H1 (cell line): ENCODE results near the gene DOCK1. TPM values are rescaled to one million over a fixed set of nuclear protein-coding genes. Genes with fewer than 3 reads are reported as not detected.

Experiments
- CTCF ChIA-PET: fragments of 300-600 bp; sonication (Branson Sonifier 250); formaldehyde crosslinking; loops from one replicate; lab custom pipeline; 2021; ENCODE audit not compliant: partially characterized antibody; lab: Charles Lee
- POLR2A ChIA-PET: fragments of 300-600 bp; sonication (Branson Sonifier 250); formaldehyde crosslinking; loops from one replicate; lab custom pipeline; 2021; ENCODE audit warnings: inconsistent platforms; ENCODE audit not compliant: partially characterized antibody; lab: Charles Lee
- DNase-seq, 2 experiments: peaks; one replicate each; pipeline versions ENCODE4 v3.0.0 to v3.0.0-alpha.2; 2010 to 2022; ENCODE audit warnings: low spot score in 2 of 2, low read depth in 1 of 2, mixed read lengths in 1 of 2
- FAIRE-seq: peaks from 2 replicates; lab custom pipeline; 2011; peaks lifted over from hg19 to GRCh38; lab: Jason Lieb, UNC
- H2AFZ ChIP-seq: 2 replicates; pipeline ENCODE4 v1.8.1; 2012; ENCODE audit warnings: low read length, inconsistent platforms
- H2AK5ac ChIP-seq: 2 replicates; pipeline ENCODE4 v1.6.1; 2013; ENCODE audit warnings: low read depth, low read length
- H2BK120ac ChIP-seq: replicated peaks from 2 replicates; pipeline ENCODE3; 2013; ENCODE audit warnings: low read depth, low read length, inconsistent platforms
- H2BK12ac ChIP-seq: 2 replicates; pipeline ENCODE4 v1.6.1; 2013; ENCODE audit warnings: low read depth, low read length
- H2BK15ac ChIP-seq: 2 replicates; pipeline ENCODE4 v1.6.1; 2013; ENCODE audit warnings: low read length
- H2BK20ac ChIP-seq: 2 replicates; pipeline ENCODE4 v1.6.1; 2013; ENCODE audit warnings: low read length
- H2BK5ac ChIP-seq: 2 replicates; pipeline ENCODE4 v1.6.1; 2013; ENCODE audit warnings: low read depth, low read length
- H3K14ac ChIP-seq: 2 replicates; pipeline ENCODE4 v1.6.1; 2013; ENCODE audit warnings: inconsistent platforms; ENCODE audit not compliant: insufficient read length
- H3K18ac ChIP-seq: 2 replicates; pipeline ENCODE4 v1.6.1; 2013; ENCODE audit warnings: low read length; ENCODE audit errors: extremely low read depth
- H3K23ac ChIP-seq: 2 replicates; pipeline ENCODE4 v1.6.1; 2013; ENCODE audit warnings: inconsistent platforms; ENCODE audit not compliant: insufficient read length
- H3K23me2 ChIP-seq: 2 replicates; pipeline ENCODE4 v1.6.1; 2013; ENCODE audit warnings: low read depth, low read length
- H3K27ac ChIP-seq: 2 replicates; pipeline ENCODE4 v1.6.1; 2011; ENCODE audit warnings: low read depth, low read length, inconsistent platforms
- H3K27me3 ChIP-seq, 4 experiments: replicated peaks in 1 of 4; 1 replicate in 1 of 4; 2 replicates in 3 of 4; pipeline versions ENCODE4 v1.6.1 to v1.8.1; 2011 to 2013; ENCODE audit warnings: low read length in 3 of 4, mild to moderate bottlenecking in 3 of 4, inconsistent platforms in 2 of 4, mixed read lengths in 2 of 4, moderate library complexity in 1 of 4; ENCODE audit not compliant: control insufficient read depth in 3 of 4, insufficient read depth in 3 of 4; ENCODE audit errors: extremely low read depth in 1 of 4
- H3K36me3 ChIP-seq, 4 experiments: 2 replicates each; pipeline versions ENCODE4 v1.6.1 to v1.8.1; 2011 to 2013; ENCODE audit warnings: mild to moderate bottlenecking in 4 of 4, low read length in 3 of 4, moderate library complexity in 2 of 4, control low read depth in 1 of 4, inconsistent platforms in 1 of 4; ENCODE audit not compliant: insufficient read depth in 4 of 4, control insufficient read depth in 2 of 4
- H3K4ac ChIP-seq: replicated peaks from 2 replicates; pipeline ENCODE3; 2013; ENCODE audit warnings: low read length, low read depth, mixed read lengths, inconsistent platforms; ENCODE audit not compliant: insufficient read length
- H3K4me1 ChIP-seq, 4 experiments: replicated peaks in 1 of 4; 1 replicate in 1 of 4; 2 replicates in 3 of 4; pipeline versions ENCODE4 v1.6.1 to v1.8.1; 2011 to 2013; ENCODE audit warnings: low read length in 3 of 4, inconsistent platforms in 2 of 4, mixed read lengths in 1 of 4; ENCODE audit not compliant: insufficient read depth in 4 of 4, control insufficient read depth in 3 of 4
- H3K4me2 ChIP-seq, 2 experiments: 2 replicates each; pipeline versions ENCODE4 v1.6.1 to v1.8.1; 2011 to 2013; ENCODE audit warnings: low read depth in 2 of 2, low read length in 2 of 2, control low read depth in 1 of 2, inconsistent platforms in 1 of 2, mild to moderate bottlenecking in 1 of 2; ENCODE audit not compliant: insufficient read depth in 1 of 2
- H3K4me3 ChIP-seq, 4 experiments: fragments of 200-600, 300-600 bp in 1 of 4; sonication (generic), shearing (Covaris generic), sonication (Bioruptor Twin) in 1 of 4; 2 replicates each; pipeline versions ENCODE4 v1.5.1 to v1.8.1; 2011 to 2016; ENCODE audit warnings: low read length in 4 of 4, low read depth in 3 of 4, control low read depth in 2 of 4, inconsistent platforms in 2 of 4, mild to moderate bottlenecking in 2 of 4, mixed read lengths in 1 of 4, moderate library complexity in 1 of 4; ENCODE audit not compliant: insufficient read depth in 2 of 4; ENCODE audit errors: extremely low read depth in 1 of 4
- H3K56ac ChIP-seq: replicated peaks from 2 replicates; pipeline ENCODE3; 2013; ENCODE audit warnings: low read depth, mild to moderate bottlenecking, mixed read lengths, low read length, inconsistent platforms; ENCODE audit not compliant: insufficient read length
- H3K79me1 ChIP-seq: 2 replicates; pipeline ENCODE4 v1.6.1; 2013; ENCODE audit warnings: low read depth, low read length, control low read depth
- H3K79me2 ChIP-seq, 2 experiments: 2 replicates each; pipeline versions ENCODE4 v1.6.1 to v1.8.1; 2012 to 2013; ENCODE audit warnings: low read length in 2 of 2, mild to moderate bottlenecking in 2 of 2, inconsistent platforms in 1 of 2; ENCODE audit not compliant: insufficient read depth in 2 of 2, control insufficient read depth in 1 of 2
- H3K9ac ChIP-seq, 4 experiments: replicated peaks in 1 of 4; 1 replicate in 1 of 4; 2 replicates in 3 of 4; pipeline versions ENCODE4 v1.6.1 to v1.8.1; 2011 to 2013; ENCODE audit warnings: low read depth in 3 of 4, low read length in 3 of 4, control low read depth in 2 of 4, mild to moderate bottlenecking in 2 of 4, moderate library complexity in 2 of 4, inconsistent platforms in 1 of 4; ENCODE audit errors: extremely low read depth in 1 of 4
- H3K9me3 ChIP-seq, 2 experiments: 2 replicates each; pipeline versions ENCODE4 v1.6.1 to v1.8.1; 2012 to 2013; ENCODE audit warnings: mild to moderate bottlenecking in 2 of 2, moderate library complexity in 2 of 2, control low read depth in 1 of 2, inconsistent platforms in 1 of 2, low read depth in 1 of 2, low read length in 1 of 2, mixed read lengths in 1 of 2; ENCODE audit not compliant: insufficient read depth in 2 of 2
- H4K20me1 ChIP-seq, 2 experiments: replicated peaks in 1 of 2; 2 replicates each; pipeline versions ENCODE3 to v1.8.1; 2011 to 2013; ENCODE audit warnings: inconsistent platforms in 2 of 2, low read length in 2 of 2, mild to moderate bottlenecking in 1 of 2; ENCODE audit not compliant: insufficient read depth in 2 of 2, control insufficient read depth in 1 of 2
- H4K5ac ChIP-seq: 2 replicates; pipeline ENCODE4 v1.6.1; 2013; ENCODE audit warnings: low read length, low read depth, mixed read lengths, inconsistent platforms; ENCODE audit not compliant: insufficient read length
- H4K8ac ChIP-seq: 2 replicates; pipeline ENCODE4 v1.8.0; 2013; ENCODE audit warnings: mild to moderate bottlenecking, moderate library complexity, low read length, inconsistent platforms; ENCODE audit not compliant: insufficient read depth; ENCODE audit errors: extremely low read depth
- H4K91ac ChIP-seq: replicated peaks from 2 replicates; pipeline ENCODE3; 2013; ENCODE audit warnings: low read length, mixed read lengths, inconsistent platforms; ENCODE audit not compliant: insufficient read length
- ATF3 ChIP-seq: IDR thresholded peaks from 2 replicates; pipeline ENCODE4 v1.6.1; 2011; ENCODE audit warnings: low read depth, mild to moderate bottlenecking, low read length; ENCODE audit not compliant: insufficient read depth
- CHD2 ChIP-seq: IDR thresholded peaks from 2 replicates; pipeline ENCODE4 v1.6.1; 2012; ENCODE audit warnings: low read length, improper control_type of control experiment
- CTBP2 ChIP-seq: IDR thresholded peaks from 2 replicates; pipeline ENCODE4 v1.7.0; 2011; ENCODE audit warnings: borderline replicate concordance, mild to moderate bottlenecking, moderate library complexity, mixed read lengths, low read length; ENCODE audit not compliant: insufficient read depth, insufficient read length
- E2F6 ChIP-seq: IDR thresholded peaks from 2 replicates; pipeline ENCODE4 v1.6.1; 2012; ENCODE audit warnings: inconsistent platforms
- GABPA ChIP-seq: IDR thresholded peaks from 2 replicates; pipeline ENCODE4 v1.6.1; 2011; ENCODE audit warnings: mild to moderate bottlenecking, low read length, moderate library complexity, borderline replicate concordance; ENCODE audit not compliant: insufficient read depth
- NRF1 ChIP-seq: IDR thresholded peaks from 2 replicates; pipeline ENCODE4 v1.6.1; 2011; ENCODE audit warnings: mild to moderate bottlenecking, low read depth, low read length, improper control_type of control experiment
- POLR2AphosphoS5 ChIP-seq: IDR thresholded peaks from 2 replicates; pipeline ENCODE4 v1.6.1; 2011; ENCODE audit warnings: low read depth, low read length
- RNF2 ChIP-seq: fragments of 200-900, 300-1000 bp; sonication (generic); IDR thresholded peaks from 2 replicates; pipeline ENCODE4 v1.7.1; 2016; ENCODE audit warnings: borderline replicate concordance, low read depth, mild to moderate bottlenecking, antibody characterized with exemption, low read length; ENCODE audit not compliant: poor library complexity, severe bottlenecking; ENCODE audit errors: missing control alignments
- SIX5 ChIP-seq: IDR thresholded peaks from 2 replicates; pipeline ENCODE4 v1.6.1; 2011; ENCODE audit warnings: mild to moderate bottlenecking, low read depth, low read length
- SP2 ChIP-seq: IDR thresholded peaks from 2 replicates; pipeline ENCODE4 v1.6.1; 2012; ENCODE audit warnings: mild to moderate bottlenecking, low read length, inconsistent platforms
- SUZ12 ChIP-seq: fragments of 200-600 bp; sonication (generic); IDR thresholded peaks from 2 replicates; pipeline ENCODE4 v1.6.1; 2012; ENCODE audit warnings: mild to moderate bottlenecking, inconsistent platforms, low read length, moderate library complexity, mixed read lengths
- ZNF274 ChIP-seq: IDR thresholded peaks from 2 replicates; pipeline ENCODE4 v1.7.0; 2012; ENCODE audit warnings: low read length, borderline replicate concordance; ENCODE audit errors: extremely low read depth
- WGBS, 2 experiments: shearing (Covaris generic) in 1 of 2; methylation state at CpG; one replicate each; pipeline versions ENCODE4 v1.1.6 to v1.1.7; 2013 to 2015; ENCODE audit warnings: low lambda C conversion rate in 2 of 2, mixed read lengths in 2 of 2, inconsistent platforms in 1 of 2, low coverage in 1 of 2, missing lambda C conversion rate in 1 of 2; ENCODE audit not compliant: insufficient replicate concordance in 2 of 2, insufficient coverage in 1 of 2, insufficient read length in 1 of 2; ENCODE audit errors: extremely low coverage in 1 of 2, missing lambda C conversion rate in 1 of 2; 5-methylcytosine and 5-hydroxymethylcytosine counted together
- polyA plus RNA-seq, 7 experiments: library from polyadenylated mRNA; depleted of rRNA in 3 of 7; stranded (reverse) in 5 of 7; unstranded in 2 of 7; fragments of >200 nt in 5 of 7; fragments of 200-250 nt in 2 of 7; gene quantifications; 1 replicate in 5 of 7; 2 replicates in 1 of 7; 4 replicates in 1 of 7; pipeline versions ENCODE4 v1.2.1 to v1.2.3, GENCODE V29; 2011 to 2013; ENCODE audit warnings: missing spikeins in 2 of 7, mixed read lengths in 2 of 7
- total RNA-seq: library from RNA; stranded (reverse); fragmentation: NEBNext Ultra II Directional; extraction: Animal tissue kit (Norgen Biotek cat#: 25700); gene quantifications from 2 replicates; pipeline ENCODE4 v1.2.1, GENCODE V29; 2021

DOCK1 gene
- total and polyA plus RNA-seq, 2 of the 8 experiments (the other 6 are each of a cell fraction or from before 2014, with no cell fraction given), result 11.6 to 53.0 TPM

DNA sequence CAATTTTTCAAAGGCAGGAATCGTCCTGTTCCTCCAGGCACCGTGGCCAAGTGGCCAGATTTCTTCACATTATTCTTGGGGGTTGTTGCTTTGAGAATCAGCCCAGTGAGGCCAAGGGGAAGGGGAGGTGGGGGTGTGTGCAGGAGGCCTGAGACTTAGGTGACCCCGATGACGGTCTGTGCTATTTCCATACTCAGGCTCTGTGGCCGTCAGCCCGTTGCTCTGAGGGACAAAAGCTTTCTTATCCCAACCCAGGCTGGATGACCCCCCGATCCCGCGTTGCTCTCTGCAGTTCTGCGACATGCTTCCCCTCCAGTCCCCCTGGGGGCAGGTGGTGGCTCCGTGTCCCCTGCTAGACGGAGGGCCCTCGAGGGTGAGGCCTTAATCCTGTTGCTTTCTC is 14.2 kb downstream of the DOCK1 start:
- CTCF ChIA-PET, result interaction anchor here (1.1 to 3.3 kb wide), 2 partner anchors 12 to 50 kb away, joined by 3 to 16 read pairs; no protein-coding TSS in a partner anchor
- peaks cover 0 to 5% (median 3%) of the 10 kb centered on the region in 4 experiments; a peak in 3 of 8 replicates for H3K36me3 ChIP-seq
- POLR2A ChIA-PET, result interaction anchor here (0.7 kb wide), 1 partner anchor 174 kb away, joined by 3 read pairs; no protein-coding TSS in a partner anchor
- TF ChIP-seq ZNF274 (no peak), NRF1 (no peak), ATF3 (no peak), CHD2 (no peak), E2F6 (no peak), GABPA (no peak), SP2 (no peak), POLR2AphosphoS5 (no peak), SUZ12 (no peak), CTBP2 (no peak), SIX5 (no peak), RNF2 (no peak)

More for the DNA sequence above, 14.2 kb downstream of the DOCK1 start:
- H3K23me2 ChIP-seq, result no peaks in the 10 kb centered on the region
- no peak overlapping the region for H2BK120ac ChIP-seq
- no peaks in the 10 kb centered on the region for H3K27me3 ChIP-seq
- peaks cover 4 to 16% of the 10 kb centered on the region in 2 experiments for H4K20me1 ChIP-seq
- no peak for DNase-seq
- no peak overlapping the region for H3K18ac ChIP-seq
- no peak overlapping the region for H2BK20ac ChIP-seq
- H3K9ac ChIP-seq, result no peak overlapping the region
- no peaks in the 10 kb centered on the region for H3K4me1 ChIP-seq
- no peaks in the 10 kb centered on the region for H3K9me3 ChIP-seq
- no peak overlapping the region for H4K5ac ChIP-seq
- no peak overlapping the region for H3K14ac ChIP-seq
- H2BK15ac ChIP-seq, result no peak overlapping the region
- H3K27ac ChIP-seq, result no peak overlapping the region
- no peak overlapping the region for H2AFZ ChIP-seq
- no peak overlapping the region for H3K56ac ChIP-seq
- no peak overlapping the region for H2AK5ac ChIP-seq
- H3K4ac ChIP-seq, result no peak overlapping the region
- H2BK12ac ChIP-seq, result 0 out of 2 replicates have a peak overlapping the region, but pooled peaks have one; percentile 33
- H3K4me3 ChIP-seq, result no peak overlapping the region
- peaks cover 0 to 81% of the 10 kb centered on the region in 2 experiments; a peak in 3 of 4 replicates for H3K79me2 ChIP-seq
- 95% methylated on average over 13 of the region's 13 CpGs; no CpG with 5 or more reads in 1 of the 2 experiments for WGBS, 2 experiments
- H2BK5ac ChIP-seq, result no peak overlapping the region; the same call in 1 of the 2 replicates
- H3K4me2 ChIP-seq, result no peak overlapping the region
- no peak overlapping the region for H4K91ac ChIP-seq
- H4K8ac ChIP-seq, result no peak overlapping the region
- FAIRE-seq, result no peak
- peaks cover 12% of the 10 kb centered on the region; the same call in 1 of the 2 replicates for H3K79me1 ChIP-seq
- no peak overlapping the region for H3K23ac ChIP-seq
